IMR-90 (cell line): Measurements from ENCODE around the gene CBX5. TPM values are rescaled to one million over a fixed set of nuclear protein-coding genes. Genes with fewer than 3 reads are reported as not detected.

Experiments used
- ATAC-seq: fragments of 200-7000 bp; cut with Tn5 transposase; 2 replicates; pipeline ENCODE4 v1.9.1; 2020; ENCODE audit warnings: low read depth, mild to moderate bottlenecking, moderate library complexity
- BruUV-seq: library from RNA; stranded (reverse); fragments of 400-500 nt; replicated peaks from 2 replicates; lab custom pipeline; 2021; lab: Mats Ljungman, UMichigan
- CTCF ChIA-PET: fragments of 300-600 bp; formaldehyde crosslinking; extraction: SDS; loops from one replicate; lab custom pipeline; 2021; ENCODE audit warnings: antibody characterized with exemption; lab: Yijun Ruan, JAX
- POLR2A ChIA-PET: fragments of 300-600 bp; sonication (Branson Sonifier 250); formaldehyde crosslinking; loops from one replicate; lab custom pipeline; 2022; ENCODE audit warnings: antibody characterized with exemption; ENCODE audit not compliant: unreplicated experiment; lab: Charles Lee
- DNase-seq: peaks from one replicate; pipeline ENCODE4 v3.0.0; 2013
- H2AFZ ChIP-seq: replicated peaks from 2 replicates; pipeline ENCODE3; 2013; ENCODE audit warnings: low read length, mild to moderate bottlenecking; ENCODE audit not compliant: poor library complexity
- H2AK5ac ChIP-seq: 2 replicates; pipeline ENCODE4 v1.6.1; 2013; ENCODE audit warnings: low read depth, low read length, inconsistent platforms
- H2AK9ac ChIP-seq: replicated peaks from 2 replicates; pipeline ENCODE3; 2013; ENCODE audit warnings: mild to moderate bottlenecking, low read depth, low read length, moderate library complexity; ENCODE audit not compliant: poor library complexity
- H2BK120ac ChIP-seq: 2 replicates; pipeline ENCODE4 v1.6.1; 2013; ENCODE audit warnings: low read depth, low read length, inconsistent platforms
- H2BK15ac ChIP-seq: 3 replicates; pipeline ENCODE4 v1.6.1; 2013; ENCODE audit warnings: low read depth, low read length, inconsistent platforms
- H2BK20ac ChIP-seq: 2 replicates; pipeline ENCODE4 v1.6.1; 2013; ENCODE audit warnings: low read depth, mild to moderate bottlenecking, inconsistent platforms, low read length, moderate library complexity
- H2BK5ac ChIP-seq: 2 replicates; pipeline ENCODE4 v1.6.1; 2013; ENCODE audit warnings: mild to moderate bottlenecking, low read depth, low read length, inconsistent platforms; ENCODE audit not compliant: poor library complexity, severe bottlenecking
- H3K14ac ChIP-seq: replicated peaks from 2 replicates; pipeline ENCODE4 v1.6.1; 2013; ENCODE audit warnings: low read depth, low read length, inconsistent platforms
- H3K18ac ChIP-seq: 2 replicates; pipeline ENCODE4 v1.6.1; 2013; ENCODE audit warnings: low read depth, low read length, control low read depth
- H3K23ac ChIP-seq: 2 replicates; pipeline ENCODE4 v1.6.1; 2013; ENCODE audit warnings: low read depth, low read length, inconsistent platforms
- H3K27ac ChIP-seq: 2 replicates; pipeline ENCODE4 v1.5.1; 2013; ENCODE audit warnings: mild to moderate bottlenecking, control low read depth, low read length; ENCODE audit not compliant: insufficient read depth
- H3K27me3 ChIP-seq: 2 replicates; pipeline ENCODE4 v1.6.1; 2013; ENCODE audit warnings: low read length; ENCODE audit not compliant: control insufficient read depth, insufficient read depth
- H3K36me3 ChIP-seq: 2 replicates; pipeline ENCODE4 v1.6.1; 2013; ENCODE audit warnings: low read length, mixed read lengths; ENCODE audit not compliant: control insufficient read depth, insufficient read depth
- H3K4ac ChIP-seq: 2 replicates; pipeline ENCODE4 v1.6.1; 2013; ENCODE audit warnings: low read depth, low read length, inconsistent platforms
- H3K4me1 ChIP-seq: 2 replicates; pipeline ENCODE4 v1.6.1; 2013; ENCODE audit warnings: low read length, mixed read lengths; ENCODE audit not compliant: control insufficient read depth, insufficient read depth
- H3K4me2 ChIP-seq: 2 replicates; pipeline ENCODE4 v1.6.1; 2013; ENCODE audit warnings: low read depth, mild to moderate bottlenecking, control low read depth, low read length, moderate library complexity
- H3K4me3 ChIP-seq: 2 replicates; pipeline ENCODE4 v1.5.1; 2013; ENCODE audit warnings: low read depth, mild to moderate bottlenecking, control low read depth, low read length, moderate library complexity; ENCODE audit not compliant: insufficient read depth
- H3K56ac ChIP-seq: 2 replicates; pipeline ENCODE4 v1.6.1; 2013; ENCODE audit warnings: low read length, inconsistent platforms; ENCODE audit not compliant: insufficient read depth; ENCODE audit errors: extremely low read depth
- H3K79me1 ChIP-seq, 2 experiments: 2 replicates each; pipeline ENCODE4 v1.6.1; 2013; ENCODE audit warnings: low read length in 2 of 2, inconsistent platforms in 1 of 2, low read depth in 1 of 2
- H3K9ac ChIP-seq: 2 replicates; pipeline ENCODE4 v1.6.1; 2013; ENCODE audit warnings: low read depth, low read length, control low read depth
- H3K9me1 ChIP-seq: 2 replicates; pipeline ENCODE4 v1.6.1; 2013; ENCODE audit warnings: low read length, inconsistent platforms; ENCODE audit not compliant: insufficient read depth
- H3K9me3 ChIP-seq: 2 replicates; pipeline ENCODE4 v1.6.1; 2013; ENCODE audit warnings: low read length; ENCODE audit not compliant: control insufficient read depth, insufficient read depth
- H4K20me1 ChIP-seq: 2 replicates; pipeline ENCODE4 v1.6.1; 2013; ENCODE audit warnings: low read length, inconsistent platforms; ENCODE audit not compliant: insufficient read depth
- H4K5ac ChIP-seq: 2 replicates; pipeline ENCODE4 v1.6.1; 2013; ENCODE audit warnings: mild to moderate bottlenecking, low read depth, low read length, control low read depth
- H4K8ac ChIP-seq, 2 experiments: 2 replicates each; pipeline ENCODE4 v1.6.1; 2013; ENCODE audit warnings: low read depth in 2 of 2, low read length in 2 of 2, control low read depth in 1 of 2, inconsistent platforms in 1 of 2
- H4K91ac ChIP-seq: 2 replicates; pipeline ENCODE4 v1.6.1; 2013; ENCODE audit warnings: low read depth, low read length, inconsistent platforms; ENCODE audit not compliant: insufficient read depth
- CEBPB ChIP-seq: IDR thresholded peaks from 2 replicates; pipeline ENCODE4 v1.6.1; 2012; ENCODE audit warnings: low read depth, low read length, improper control_type of control experiment
- CHD1 ChIP-seq: IDR thresholded peaks from 2 replicates; pipeline ENCODE4 v1.6.1; 2012; ENCODE audit warnings: low read depth, low read length, improper control_type of control experiment
- FOS ChIP-seq: fragments of 150-350 bp; IDR thresholded peaks from 2 replicates; pipeline ENCODE4 v1.6.1; 2016; ENCODE audit warnings: low read depth, low read length
- MAFK ChIP-seq: IDR thresholded peaks from 2 replicates; pipeline ENCODE4 v1.6.1; 2012; ENCODE audit warnings: low read depth, low read length, improper control_type of control experiment
- MAZ ChIP-seq: IDR thresholded peaks from 2 replicates; pipeline ENCODE4 v1.6.1; 2012; ENCODE audit warnings: low read depth, mild to moderate bottlenecking, low read length, improper control_type of control experiment, moderate library complexity, borderline replicate concordance
- MXI1 ChIP-seq: IDR thresholded peaks from 2 replicates; pipeline ENCODE4 v1.6.1; 2012; ENCODE audit warnings: low read depth, mild to moderate bottlenecking, low read length, moderate library complexity, borderline replicate concordance
- SMC3 ChIP-seq: fragments of 150-350 bp; IDR thresholded peaks from 2 replicates; pipeline ENCODE4 v1.6.1; 2016; ENCODE audit warnings: low read depth, mild to moderate bottlenecking, antibody characterized with exemption, low read length, moderate library complexity
- WGBS, 2 experiments: methylation state at CpG; one replicate each; pipeline versions ENCODE4 v1.1.5 to v1.1.7; 2013; ENCODE audit warnings: missing lambda C conversion rate in 2 of 2; ENCODE audit not compliant: insufficient read length in 1 of 2; ENCODE audit errors: extremely low coverage in 2 of 2; 5-methylcytosine and 5-hydroxymethylcytosine counted together
- dilution Hi-C: fragments of 300-500 bp; cut with HindIII; formaldehyde crosslinking; loops from one replicate; pipeline ENCODE4 v1.14.3; 2018; ENCODE audit warnings: low sequenced_read_pairs; ENCODE audit not compliant: unreplicated experiment
- in situ Hi-C: fragments of 300-500 bp; cut with MboI; formaldehyde crosslinking; loops from 3 replicates; pipeline ENCODE4 v1.14.3; 2019; ENCODE audit warnings: low sequenced_read_pairs, inconsistent platforms, mixed read lengths
- intact Hi-C: fragments of 100-400 bp; cut with micrococcal nuclease; formaldehyde crosslinking; loops from 2 replicates; pipeline ENCODE4 v1.10.0; 2022
- polyA plus RNA-seq, 3 experiments: library from polyadenylated mRNA; depleted of rRNA; stranded (reverse); fragments of >200 nt; gene quantifications; 2 replicates each; pipeline ENCODE4 v1.2.3, GENCODE V29; 2012; ENCODE audit warnings: low replicate concordance in 1 of 3
- total RNA-seq: library from RNA; depleted of rRNA; stranded (reverse); fragments of >200 nt; gene quantifications from 2 replicates; pipeline ENCODE4 v1.2.3, GENCODE V29; 2012
- TF ChIP-seq, protein P1 (sequence below): fragments of 150-350 bp; IDR thresholded peaks from 2 replicates; pipeline ENCODE4 v1.6.1; 2017; ENCODE audit warnings: mild to moderate bottlenecking, antibody characterized with exemption, low read length, low read depth
- TF ChIP-seq, protein P2 (sequence below): fragments of 150-350 bp; IDR thresholded peaks from 2 replicates; pipeline ENCODE4 v1.6.1; 2016; ENCODE audit warnings: low read depth, mild to moderate bottlenecking, low read length, moderate library complexity, borderline replicate concordance
- TF ChIP-seq, protein P3 (sequence below): conservative IDR thresholded peaks from 2 replicates; pipeline ENCODE4 v1.5.1; 2012; ENCODE audit warnings: mild to moderate bottlenecking, low read depth, low read length, improper control_type of control experiment

Gene CBX5
- total and polyA plus RNA-seq, 2 of the 4 experiments (the other 2 are of a cell fraction): 18.0 to 40.9 TPM

DNA sequence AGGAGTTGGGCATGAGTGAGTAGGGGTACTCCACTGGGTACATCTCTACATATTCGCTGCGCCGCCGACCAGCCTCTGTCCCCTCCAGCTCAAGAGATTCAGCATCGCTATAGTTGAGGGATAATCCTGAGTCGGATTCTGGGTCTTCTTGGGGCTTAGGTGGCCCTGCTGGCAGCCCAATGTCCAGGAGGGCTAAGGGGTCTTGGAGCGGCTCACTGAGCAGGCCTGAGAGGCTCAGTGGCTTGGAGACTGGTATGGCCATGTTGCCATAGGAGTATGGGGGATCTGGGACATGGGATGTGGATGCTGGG lies 13.0 kb upstream of the CBX5 start:
- no peak overlapping the region for H4K8ac ChIP-seq
- no peaks in the 10 kb centered on the region for H3K36me3 ChIP-seq
- no peak overlapping the region for H3K23ac ChIP-seq
- peaks cover 18% of the 10 kb centered on the region for H4K20me1 ChIP-seq
- no peak overlapping the region for H3K56ac ChIP-seq
- ChIA-PET POLR2A (no interaction called here), CTCF (interaction anchor here (2.1 kb wide), 2 partner anchors 76 to 87 kb away, joined by 5 to 7 read pairs; no protein-coding TSS in a partner anchor)
- no peak overlapping the region for H3K18ac ChIP-seq
- no peak overlapping the region for H2AK9ac ChIP-seq
- H4K5ac ChIP-seq: no peak overlapping the region
- no peaks in the 10 kb centered on the region for H3K9me3 ChIP-seq
- H3K27ac ChIP-seq: no peak overlapping the region
- H3K79me1 ChIP-seq: no peaks in the 10 kb centered on the region
- no peak overlapping the region for H3K4me2 ChIP-seq
- TF ChIP-seq, protein P1, sequence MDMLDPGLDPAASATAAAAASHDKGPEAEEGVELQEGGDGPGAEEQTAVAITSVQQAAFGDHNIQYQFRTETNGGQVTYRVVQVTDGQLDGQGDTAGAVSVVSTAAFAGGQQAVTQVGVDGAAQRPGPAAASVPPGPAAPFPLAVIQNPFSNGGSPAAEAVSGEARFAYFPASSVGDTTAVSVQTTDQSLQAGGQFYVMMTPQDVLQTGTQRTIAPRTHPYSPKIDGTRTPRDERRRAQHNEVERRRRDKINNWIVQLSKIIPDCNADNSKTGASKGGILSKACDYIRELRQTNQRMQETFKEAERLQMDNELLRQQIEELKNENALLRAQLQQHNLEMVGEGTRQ: no peak
- TF ChIP-seq CHD1: no peak
- TF ChIP-seq, protein P2, sequence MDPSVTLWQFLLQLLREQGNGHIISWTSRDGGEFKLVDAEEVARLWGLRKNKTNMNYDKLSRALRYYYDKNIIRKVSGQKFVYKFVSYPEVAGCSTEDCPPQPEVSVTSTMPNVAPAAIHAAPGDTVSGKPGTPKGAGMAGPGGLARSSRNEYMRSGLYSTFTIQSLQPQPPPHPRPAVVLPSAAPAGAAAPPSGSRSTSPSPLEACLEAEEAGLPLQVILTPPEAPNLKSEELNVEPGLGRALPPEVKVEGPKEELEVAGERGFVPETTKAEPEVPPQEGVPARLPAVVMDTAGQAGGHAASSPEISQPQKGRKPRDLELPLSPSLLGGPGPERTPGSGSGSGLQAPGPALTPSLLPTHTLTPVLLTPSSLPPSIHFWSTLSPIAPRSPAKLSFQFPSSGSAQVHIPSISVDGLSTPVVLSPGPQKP: no peak
- TF ChIP-seq, protein P3, sequence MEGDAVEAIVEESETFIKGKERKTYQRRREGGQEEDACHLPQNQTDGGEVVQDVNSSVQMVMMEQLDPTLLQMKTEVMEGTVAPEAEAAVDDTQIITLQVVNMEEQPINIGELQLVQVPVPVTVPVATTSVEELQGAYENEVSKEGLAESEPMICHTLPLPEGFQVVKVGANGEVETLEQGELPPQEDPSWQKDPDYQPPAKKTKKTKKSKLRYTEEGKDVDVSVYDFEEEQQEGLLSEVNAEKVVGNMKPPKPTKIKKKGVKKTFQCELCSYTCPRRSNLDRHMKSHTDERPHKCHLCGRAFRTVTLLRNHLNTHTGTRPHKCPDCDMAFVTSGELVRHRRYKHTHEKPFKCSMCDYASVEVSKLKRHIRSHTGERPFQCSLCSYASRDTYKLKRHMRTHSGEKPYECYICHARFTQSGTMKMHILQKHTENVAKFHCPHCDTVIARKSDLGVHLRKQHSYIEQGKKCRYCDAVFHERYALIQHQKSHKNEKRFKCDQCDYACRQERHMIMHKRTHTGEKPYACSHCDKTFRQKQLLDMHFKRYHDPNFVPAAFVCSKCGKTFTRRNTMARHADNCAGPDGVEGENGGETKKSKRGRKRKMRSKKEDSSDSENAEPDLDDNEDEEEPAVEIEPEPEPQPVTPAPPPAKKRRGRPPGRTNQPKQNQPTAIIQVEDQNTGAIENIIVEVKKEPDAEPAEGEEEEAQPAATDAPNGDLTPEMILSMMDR: no peak
- no peak for TF ChIP-seq FOS
- no peak for TF ChIP-seq MAFK
- TF ChIP-seq MXI1: no peak
- no peak for TF ChIP-seq SMC3
- no peak for TF ChIP-seq CEBPB
- TF ChIP-seq MAZ: no peak
- H2BK15ac ChIP-seq: no peak overlapping the region
- H3K4me3 ChIP-seq: no peak overlapping the region
- no peak overlapping the region for H2BK20ac ChIP-seq
- H3K14ac ChIP-seq: no peak overlapping the region
- dilution Hi-C loops (no loop called here), in situ Hi-C loops (loop anchor here (5.0 kb wide), 1 partner anchor 69 kb away; the partner anchor contains the start of gene GPR84), intact Hi-C loops (no loop called here)
- H3K9me1 ChIP-seq: no peaks in the 10 kb centered on the region
- H4K91ac ChIP-seq: no peak overlapping the region
- no TSS peak for BruUV-seq
- no peak overlapping the region for H2BK5ac ChIP-seq
- no peak overlapping the region for H3K9ac ChIP-seq
- no peak for ATAC-seq
- 0 out of 2 replicates have a peak overlapping the region, but pooled peaks have one; percentile 3 for H2AK5ac ChIP-seq
- 88% methylated on average over 2 of the region's 7 CpGs; no CpG with 5 or more reads in 1 of the 2 experiments for WGBS, 2 experiments
- H2AFZ ChIP-seq: no peak overlapping the region
- no peak overlapping the region for H2BK120ac ChIP-seq
- no peak overlapping the region for H3K4ac ChIP-seq
- DNase-seq: no peak
- no peaks in the 10 kb centered on the region for H3K4me1 ChIP-seq
- H3K27me3 ChIP-seq: no peaks in the 10 kb centered on the region; the same call in 1 of the 2 replicates
